Measurements from ENCODE around the gene DTHD1. TPM values are rescaled to one million over a fixed set of nuclear protein-coding genes. Genes with fewer than 3 reads are reported as not detected.
A peak's percentile ranks its signal among the peaks of the same experiment; 100 is the strongest.

Gene DTHD1
- total RNA-seq = 0.08 TPM
- long read RNA-seq = 0 reads

GRCh38 chr4:36281384-36282106 is at the start of gene DTHD1:
Gene DTHD1, plus strand, starts transcription at chr4:36281616. Its CDS starts 143 bp downstream, at chr4:36281759.
- intact Hi-C loops (cut with DNase I) = no loop called here
- no peak for DNase-seq (ENCODE audit: low spot score)

- intact Hi-C loops (cut with DNase I) = no loop called here
- DNase-seq (ENCODE audit: low spot score) = no peak
These were observed 47.7 kb upstream of the DTHD1 start for GRCh38 chr4:36233567-36234266.

- DNase-seq (ENCODE audit: low spot score) = no peak
- intact Hi-C loops (cut with DNase I) = no loop called here
These were observed 46.1 kb upstream of the DTHD1 start for GRCh38 chr4:36235306-36235705.

GRCh38 chr4:36236159-36236558 is 45.3 kb upstream of the DTHD1 start:
- DNase-seq (ENCODE audit: low spot score) = no peak
- intact Hi-C loops (cut with DNase I) = no loop called here

GRCh38 chr4:36237366-36238313 is 43.8 kb upstream of the DTHD1 start:
- intact Hi-C loops (cut with DNase I) = no loop called here
- DNase-seq (ENCODE audit: low spot score) = no peak

- intact Hi-C loops (cut with DNase I) = no loop called here
- DNase-seq (ENCODE audit: low spot score) = no peak
These were observed 39.6 kb upstream of the DTHD1 start for GRCh38 chr4:36241771-36242170.

- intact Hi-C loops (cut with DNase I) = no loop called here
- DNase-seq (ENCODE audit: low spot score) = no peak
These were observed 38.6 kb upstream of the DTHD1 start for GRCh38 chr4:36242629-36243354.

GRCh38 chr4:36243355-36244256 is 37.8 kb upstream of the DTHD1 start:
- intact Hi-C loops (cut with DNase I) = no loop called here
- peak; percentile 81 for DNase-seq (ENCODE audit: low spot score)

GRCh38 chr4:36244257-36245082 is 36.9 kb upstream of the DTHD1 start, which contains the start of gene ARAP2:
Gene ARAP2, minus strand, starts transcription at chr4:36244514. Its CDS starts 15,028 bp downstream, at chr4:36229486.
- intact Hi-C loops (cut with DNase I) = no loop called here

GRCh38 chr4:36249610-36250009 is 31.8 kb upstream of the DTHD1 start:
- DNase-seq (ENCODE audit: low spot score) = no peak
- intact Hi-C loops (cut with DNase I) = no loop called here

More at GRCh38 chr4:36244257-36245082, 36.9 kb upstream of the DTHD1 start, which contains the start of gene ARAP2:
- peak; percentile 82 for DNase-seq (ENCODE audit: low spot score)

GRCh38 chr4:36251983-36252382 is 29.4 kb upstream of the DTHD1 start:
- intact Hi-C loops (cut with DNase I) = no loop called here
- DNase-seq (ENCODE audit: low spot score) = no peak

GRCh38 chr4:36254371-36254770 is 27.0 kb upstream of the DTHD1 start:
- intact Hi-C loops (cut with DNase I) = no loop called here
- DNase-seq (ENCODE audit: low spot score) = no peak

- DNase-seq (ENCODE audit: low spot score) = no peak
- intact Hi-C loops (cut with DNase I) = no loop called here
These were observed 25.8 kb upstream of the DTHD1 start for GRCh38 chr4:36255577-36255976.

- intact Hi-C loops (cut with DNase I) = no loop called here
- DNase-seq (ENCODE audit: low spot score) = no peak
These were observed 25.0 kb upstream of the DTHD1 start for GRCh38 chr4:36256398-36256891.

GRCh38 chr4:36260731-36261130 is 20.7 kb upstream of the DTHD1 start:
- no peak for DNase-seq (ENCODE audit: low spot score)
- intact Hi-C loops (cut with DNase I) = no loop called here

- intact Hi-C loops (cut with DNase I) = no loop called here
- DNase-seq (ENCODE audit: low spot score) = no peak
These were observed 17.1 kb upstream of the DTHD1 start for GRCh38 chr4:36264207-36264826.
